T-helper 1 cell (primary cell): Measurements from ENCODE around the gene FGFBP2.
A peak's percentile ranks its signal among the peaks of the same experiment; 100 is the strongest.

Experiments used
- DNase-seq, 5 donors: peaks; one replicate each; pipeline ENCODE4 v3.0.0-alpha.2; 2012 to 2020

The FGFBP2 gene

DNA sequence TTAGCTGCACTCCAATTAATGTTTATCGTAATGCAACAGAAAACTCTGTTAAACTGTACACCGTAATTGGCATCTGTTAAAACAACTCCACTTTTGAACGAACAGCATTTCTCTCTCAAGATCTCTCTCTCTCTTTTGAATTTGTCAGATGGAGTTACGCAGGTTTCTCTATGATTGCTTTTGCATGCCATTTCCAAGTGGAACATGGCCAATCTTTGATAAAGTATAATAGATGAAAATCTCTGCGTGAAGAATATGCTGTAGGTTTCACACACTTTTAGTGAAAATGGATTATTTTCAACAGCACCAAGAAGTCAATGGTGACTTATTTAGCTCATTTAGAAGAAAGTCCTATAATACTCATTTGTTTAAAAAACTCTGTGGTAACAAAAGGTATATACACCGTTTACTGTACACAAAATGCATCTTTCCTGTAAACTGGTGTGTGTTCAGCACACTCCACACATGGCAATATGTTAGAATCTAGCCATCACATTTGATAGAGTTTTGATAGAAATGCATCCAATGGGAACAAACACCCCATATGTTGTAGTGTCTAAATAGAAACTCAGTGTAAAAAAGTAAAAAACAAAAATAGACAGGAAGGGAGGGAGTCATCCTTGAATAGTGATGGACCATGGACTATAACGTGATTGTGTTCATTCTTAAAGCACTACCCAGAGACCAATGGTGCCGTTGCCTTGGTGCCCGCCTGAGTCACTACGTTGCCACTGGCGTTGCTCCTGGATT, 5.8 kb upstream of the FGFBP2 start:
- DNase-seq = no peak

DNA sequence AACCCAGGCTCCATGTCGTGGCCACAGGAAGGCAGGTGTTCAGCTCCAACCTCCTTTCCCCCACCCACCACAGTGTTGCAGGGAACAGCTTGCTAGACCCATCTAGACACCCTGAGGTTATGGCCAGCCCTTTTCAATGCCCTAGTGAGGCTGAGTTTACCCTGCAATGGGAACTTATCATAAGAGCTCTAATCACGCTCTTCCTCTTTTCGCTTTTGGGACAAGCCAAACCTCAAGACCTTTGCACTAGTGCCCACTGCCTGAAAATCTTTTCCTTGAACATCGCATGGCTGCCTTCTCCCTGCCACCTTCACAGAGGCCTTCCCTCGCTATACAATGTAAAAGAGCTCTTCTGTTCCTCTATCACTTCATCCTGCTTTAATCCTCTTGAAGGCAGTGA, 2.4 kb upstream of the FGFBP2 start:
- DNase-seq = no peak

DNA sequence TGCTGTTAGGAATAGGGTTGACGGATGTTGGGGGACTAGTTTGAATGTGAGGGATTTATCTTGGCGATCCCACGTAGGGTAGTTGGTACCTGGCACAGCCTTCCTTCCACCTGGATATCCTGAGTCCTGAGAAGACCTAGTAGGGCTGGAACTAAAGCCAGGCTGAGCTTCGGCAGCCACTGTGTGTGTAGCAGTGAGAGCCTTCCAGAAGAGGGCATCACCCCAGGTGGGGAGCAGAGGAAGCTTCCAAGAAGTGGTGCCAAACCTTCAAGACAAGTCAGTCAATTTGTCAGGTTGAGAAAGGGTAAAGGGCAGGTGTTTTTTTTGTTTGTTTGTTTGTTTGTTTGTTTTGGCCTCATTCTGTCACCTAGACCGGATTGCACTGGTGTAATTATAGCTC, 1.2 kb upstream of the FGFBP2 start:
- no peak for DNase-seq

DNA sequence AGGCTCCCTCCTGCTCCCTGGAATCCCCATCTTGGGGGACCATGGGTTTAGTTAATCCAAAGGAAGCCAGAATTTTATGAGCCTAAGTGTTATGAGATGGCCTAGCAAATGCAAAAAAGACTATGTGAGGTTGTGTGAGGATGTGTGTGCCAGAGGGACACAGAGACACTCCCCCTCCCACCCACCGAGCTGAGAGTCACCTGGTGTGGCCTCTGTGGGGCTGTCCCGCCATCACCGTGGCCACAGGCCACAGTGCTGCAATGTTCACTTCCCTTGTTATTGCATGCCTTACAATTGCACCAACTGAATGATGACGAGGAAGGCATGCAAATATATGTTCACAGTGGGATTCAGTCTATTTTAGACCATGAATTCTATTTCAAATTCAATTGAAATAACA, 601 bp upstream of the FGFBP2 start:
- peak in 1 of 5 donors; percentile 12 for DNase-seq

DNA sequence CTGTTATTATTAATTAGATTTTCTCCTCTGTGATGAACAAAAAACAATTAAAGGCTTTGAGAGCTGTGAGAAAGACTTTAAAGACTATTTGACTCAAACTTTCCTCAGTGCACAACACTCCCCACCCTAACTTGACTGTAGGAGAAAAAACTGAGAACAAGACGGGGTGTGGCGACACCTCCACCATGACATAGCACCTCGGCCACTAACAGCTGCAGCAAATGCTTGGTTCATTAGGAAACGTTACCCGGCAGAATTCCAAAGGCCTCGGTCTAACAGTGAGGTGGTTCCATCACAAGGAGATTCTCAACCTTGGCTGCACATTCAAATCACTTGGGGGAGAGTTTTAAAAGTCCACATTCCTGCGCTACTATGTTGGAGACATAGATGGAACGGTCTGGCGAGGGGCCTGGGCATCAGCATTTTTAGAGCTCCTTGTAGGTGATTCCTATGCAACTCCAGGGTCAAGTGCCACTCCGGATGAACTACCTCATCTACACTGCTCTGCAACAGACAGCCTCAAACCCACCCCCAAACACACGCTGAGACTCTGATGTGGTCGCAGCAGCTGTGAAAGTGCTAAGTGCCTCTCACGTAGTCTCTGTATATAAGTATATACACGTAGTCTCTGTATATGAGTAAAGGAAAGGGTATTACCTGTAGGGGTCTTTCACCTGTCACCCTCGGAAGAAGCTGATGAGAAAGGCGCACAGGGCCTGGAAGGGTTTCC, 1.0 kb downstream of the FGFBP2 start:
- DNase-seq = no peak

DNA sequence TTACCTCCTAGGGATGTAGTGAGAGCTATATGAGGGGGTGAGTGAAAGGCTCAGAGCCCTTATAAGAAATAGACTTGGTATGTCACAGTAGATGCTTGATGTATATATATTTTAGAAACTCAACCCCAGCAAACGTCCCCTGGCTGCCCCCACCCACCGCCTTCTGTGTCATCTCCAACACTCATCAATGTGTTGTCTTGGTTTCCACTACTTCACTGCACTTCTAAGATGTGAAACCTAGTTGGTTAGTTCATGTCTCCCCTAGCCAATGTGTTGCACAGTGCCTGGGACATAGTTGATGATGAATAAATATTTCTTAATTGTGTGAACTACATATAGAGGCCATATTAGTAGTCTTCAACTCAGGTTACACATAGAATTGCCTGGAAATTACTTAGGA, 4.4 kb downstream of the FGFBP2 start:
- DNase-seq = no peak

GRCh38 chr4:15956179-15956850, 6.7 kb downstream of the FGFBP2 start:
- peak; percentile 13 to 68 (median 49) for DNase-seq

GRCh38 chr4:15955670-15956069, 7.3 kb downstream of the FGFBP2 start:
- DNase-seq = no peak

GRCh38 chr4:15953625-15954024, 9.3 kb downstream of the FGFBP2 start:
- DNase-seq = no peak

DNA sequence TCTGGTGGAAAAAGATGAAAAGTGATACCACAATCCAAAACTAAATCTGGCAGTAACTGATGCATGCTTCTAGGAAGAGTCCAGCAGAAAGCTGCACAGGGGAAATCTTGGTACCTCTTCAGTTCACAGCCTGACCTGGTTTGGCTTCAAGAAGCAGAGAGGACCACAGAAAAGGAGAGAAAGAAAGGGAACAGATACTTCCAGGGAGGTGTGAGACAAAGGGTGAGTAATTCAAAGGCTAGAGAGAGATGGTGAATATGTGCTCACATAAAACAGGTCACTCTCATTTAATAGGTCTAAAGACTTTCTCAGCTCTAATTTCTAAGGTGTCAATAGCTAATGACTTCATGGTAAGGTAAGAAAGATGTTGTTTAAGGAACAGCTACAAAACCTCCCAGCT, 11.2 kb downstream of the FGFBP2 start:
- DNase-seq = no peak

DNA sequence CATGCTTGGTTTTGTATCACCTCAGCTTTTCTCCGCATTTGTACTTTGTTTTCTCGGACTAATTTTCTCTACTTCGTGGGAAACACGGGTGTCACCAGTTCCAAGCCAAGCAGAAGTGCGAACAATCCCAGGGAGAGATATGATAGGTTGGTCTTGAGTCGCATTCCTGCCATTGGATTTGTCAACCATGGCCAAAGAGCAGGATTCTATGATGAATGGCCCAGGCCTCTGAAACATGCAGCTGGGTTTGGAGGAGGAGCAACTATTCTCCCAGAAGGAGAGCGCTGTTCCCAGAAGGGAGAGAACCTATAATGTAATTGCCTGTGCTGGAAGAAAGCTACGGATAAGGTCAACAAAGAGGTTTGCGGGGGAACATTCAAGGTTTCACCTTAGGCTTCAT, 14.1 kb downstream of the FGFBP2 start:
- no peak for DNase-seq

- no peak for DNase-seq
These were observed 15.3 kb downstream of the FGFBP2 start for GRCh38 chr4:15947684-15948083.

- no peak for DNase-seq
These were observed 17.5 kb downstream of the FGFBP2 start for GRCh38 chr4:15945516-15945915.

DNA sequence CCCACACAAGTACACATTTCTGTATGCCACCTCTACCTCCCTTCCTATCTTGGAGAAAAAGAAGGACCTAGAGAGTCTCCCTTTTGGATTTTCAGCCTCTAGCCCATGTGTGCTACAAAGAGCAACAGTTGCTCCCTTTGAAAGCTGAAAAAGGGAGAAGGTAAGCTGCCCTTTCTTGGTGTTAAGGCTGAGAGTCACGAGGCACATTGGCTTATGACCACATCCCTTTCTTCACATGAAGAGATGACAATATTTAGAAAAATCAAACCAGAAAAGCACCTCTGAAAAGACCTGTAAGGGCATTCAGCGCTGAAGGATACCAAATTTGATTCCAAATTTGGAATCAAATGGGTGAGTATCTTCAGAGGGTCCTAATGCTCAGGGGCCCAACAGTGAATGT, 18.1 kb downstream of the FGFBP2 start:
- DNase-seq = no peak

GRCh38 chr4:15942283-15942682, 20.7 kb downstream of the FGFBP2 start:
- DNase-seq = no peak

GRCh38 chr4:15938640-15939039, 24.3 kb downstream of the FGFBP2 start, which contains the start of gene FGFBP1:
TSS of gene FGFBP1 (minus strand) at chr4:15938740. CDS start at chr4:15936632, 2,108 bp downstream.
- no peak for DNase-seq

- no peak for DNase-seq
These were observed 24.8 kb downstream of the FGFBP2 start for GRCh38 chr4:15938182-15938581.

GRCh38 chr4:15936495-15936894, 26.5 kb downstream of the FGFBP2 start:
- no peak for DNase-seq

GRCh38 chr4:15935504-15936402, 27.2 kb downstream of the FGFBP2 start:
- no peak for DNase-seq

GRCh38 chr4:15934259-15934658, 28.7 kb downstream of the FGFBP2 start:
- no peak for DNase-seq

GRCh38 chr4:15931451-15932210, 31.3 kb downstream of the FGFBP2 start:
- no peak for DNase-seq

GRCh38 chr4:15930314-15930713, 32.7 kb downstream of the FGFBP2 start:
- DNase-seq = no peak
